Stimulated activated CD8-positive, alpha-beta memory T cell treated with anti-CD3 and anti-CD28 coated beads, Interleukin-7, amount 100 ng/mL, for 24 hours (primary cell): ENCODE measurements around the gene PRKCZ.

ENCODE experiments used
- DNase-seq: peaks from one replicate; pipeline ENCODE4 v3.0.0-alpha.2; 2020; ENCODE audit warnings: low read depth

PRKCZ gene

DNA sequence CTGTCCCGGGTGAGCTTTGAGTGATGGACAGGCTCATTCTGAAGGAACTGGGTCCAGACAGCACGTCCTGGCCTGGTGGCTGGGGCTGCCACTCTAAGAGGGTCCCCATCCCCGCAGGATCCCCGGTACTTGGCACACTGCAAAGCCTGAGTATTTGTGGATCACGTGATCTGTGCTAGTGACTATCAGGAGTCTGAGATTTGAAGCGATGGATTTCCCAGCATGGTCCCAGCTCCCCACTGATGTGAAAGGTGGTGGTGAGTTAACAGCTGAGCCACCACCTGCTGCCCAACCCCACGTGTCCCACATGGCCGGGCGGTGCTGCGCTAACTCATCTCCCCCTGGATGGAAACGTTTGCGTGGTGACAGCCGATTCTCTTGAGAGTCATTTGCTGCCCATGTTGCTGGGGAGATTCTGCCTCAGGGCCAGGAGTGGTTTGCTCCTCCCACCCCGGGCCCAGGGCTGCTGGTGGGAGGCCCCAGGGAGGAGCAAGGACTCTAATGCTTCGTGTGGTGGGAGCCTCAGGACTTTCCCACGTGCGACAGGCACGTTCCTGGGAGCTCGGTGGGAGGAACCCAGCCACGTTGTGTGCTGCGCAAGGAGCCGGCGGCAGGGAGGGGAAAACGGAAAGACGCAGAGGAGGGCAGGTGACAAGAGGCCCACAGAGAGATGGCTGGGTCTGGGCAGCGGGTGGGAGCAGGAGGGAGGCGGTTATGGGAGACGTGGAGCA is 129.2 kb downstream of the PRKCZ start:
- DNase-seq, result no peak

DNA sequence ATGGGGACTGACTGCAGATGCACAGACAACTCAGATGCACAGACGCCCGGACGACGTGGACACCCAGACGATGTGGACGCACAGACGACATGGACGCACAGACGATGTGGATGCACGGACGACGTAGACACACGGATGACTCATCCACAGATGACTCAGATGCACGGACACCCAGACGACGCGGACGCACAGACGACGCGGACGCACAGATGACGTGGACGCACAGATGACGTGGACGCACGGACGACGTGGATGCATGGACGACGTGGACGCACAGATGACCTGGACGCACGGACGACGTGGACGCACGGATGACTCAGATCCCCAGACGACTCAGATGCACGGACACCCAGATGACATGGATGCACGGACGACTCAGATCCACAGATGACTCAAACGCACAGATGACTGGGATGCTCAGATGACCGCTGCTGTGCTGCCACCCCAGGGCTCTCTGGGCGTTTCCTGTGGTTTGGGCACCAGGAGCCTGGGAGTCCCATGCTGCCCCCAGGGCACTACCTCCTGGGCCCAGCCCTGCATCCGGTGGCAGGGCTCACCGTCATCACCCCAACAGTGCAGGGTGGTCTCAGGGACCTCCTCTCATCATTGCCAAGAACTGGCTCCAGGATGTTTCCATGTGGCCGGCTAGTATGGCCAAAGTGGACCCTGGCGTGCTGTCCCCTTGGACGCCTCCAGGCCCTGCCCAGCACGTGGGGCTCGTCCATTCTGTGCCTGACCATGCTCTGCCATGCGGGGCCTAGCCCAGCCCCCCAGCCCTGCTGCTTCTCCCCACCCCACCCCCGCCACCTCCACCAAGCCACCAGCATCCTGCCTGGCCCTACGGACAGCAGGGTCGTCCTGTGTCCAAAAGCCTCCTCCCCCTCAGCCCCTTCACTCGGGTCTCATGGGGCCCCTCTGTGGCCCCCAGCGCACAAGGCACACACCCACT is 130.4 kb downstream of the PRKCZ start:
- no peak for DNase-seq

DNA sequence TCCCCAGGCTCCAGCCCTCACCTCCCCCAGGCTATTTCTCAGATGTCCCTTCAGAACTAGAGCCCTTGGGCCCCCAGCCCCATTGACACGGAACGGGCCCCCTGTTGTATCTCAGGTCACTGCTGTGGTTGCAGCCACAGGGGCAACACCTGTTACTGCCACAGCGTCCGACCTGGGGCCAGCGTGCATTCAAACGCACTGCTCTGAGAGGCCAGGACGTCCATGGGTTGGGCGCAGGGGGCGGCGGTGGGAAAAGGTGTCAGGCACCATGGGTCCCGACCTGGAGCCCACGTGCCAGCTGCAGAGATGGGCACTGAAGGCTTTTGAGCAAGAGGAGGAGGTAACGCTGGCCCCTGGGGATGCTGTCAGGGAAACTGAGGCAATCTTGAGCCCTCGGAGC is 131.1 kb downstream of the PRKCZ start:
- DNase-seq, result no peak

DNA sequence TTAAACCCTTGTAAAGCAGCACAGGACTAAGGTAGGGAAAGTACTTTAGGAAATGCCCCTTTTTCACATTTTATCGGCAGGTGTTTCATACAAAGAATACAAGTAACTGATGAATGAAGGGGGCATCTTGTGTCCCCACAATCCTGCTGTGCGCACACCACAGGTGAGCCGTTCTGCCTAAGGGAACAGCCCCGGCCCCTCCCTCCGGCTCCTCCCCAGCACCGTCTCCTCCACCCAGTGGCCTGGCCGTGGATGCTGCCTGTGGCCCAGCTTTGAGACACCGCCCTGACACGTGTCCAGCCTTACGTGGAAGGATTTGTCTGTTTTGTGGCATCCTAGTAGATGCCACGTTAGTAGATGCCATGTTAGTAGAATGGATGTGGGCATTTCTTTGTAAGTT is 131.5 kb downstream of the PRKCZ start:
- DNase-seq, result no peak

DNA sequence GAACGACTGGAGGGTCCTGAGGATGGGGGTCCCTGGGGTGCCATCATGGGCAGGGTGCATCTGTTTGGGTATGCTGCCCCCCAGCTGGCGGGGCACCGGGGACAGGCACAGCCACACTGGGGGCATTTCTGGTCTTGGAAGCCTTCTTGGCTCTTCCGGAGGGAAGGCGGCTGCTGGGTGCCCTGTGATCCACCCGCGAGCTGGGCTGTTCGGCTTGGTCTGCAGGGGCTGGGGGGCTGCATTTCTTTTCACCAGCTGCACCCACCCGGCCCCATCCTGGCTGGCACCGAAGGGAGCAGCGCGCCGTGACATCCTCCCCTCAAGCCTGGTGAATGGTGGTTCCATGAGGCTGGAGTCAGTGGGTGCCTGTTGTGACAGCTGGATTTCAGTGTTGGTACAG is 132.2 kb downstream of the PRKCZ start:
- no peak for DNase-seq

DNA sequence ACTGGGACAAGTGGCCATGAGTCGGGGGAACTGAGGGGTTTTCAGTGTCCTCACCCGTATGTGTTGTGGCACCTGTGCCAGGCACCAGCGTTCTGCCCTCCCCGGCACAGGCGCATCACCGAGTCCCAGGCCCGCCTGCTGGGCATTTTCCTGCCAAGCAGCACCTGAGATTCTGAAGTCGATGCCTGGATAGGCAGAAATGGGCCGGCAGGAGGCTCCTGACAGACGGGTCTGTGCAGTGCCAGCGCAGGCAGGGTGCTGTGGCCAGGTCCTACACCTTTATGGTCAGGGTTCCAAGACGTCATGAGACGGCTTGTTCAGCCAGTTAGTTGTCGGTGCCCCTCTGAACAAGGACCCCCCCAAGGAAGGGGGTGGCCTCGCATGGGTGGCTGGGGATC is 133.7 kb downstream of the PRKCZ start:
- DNase-seq, result no peak

DNA sequence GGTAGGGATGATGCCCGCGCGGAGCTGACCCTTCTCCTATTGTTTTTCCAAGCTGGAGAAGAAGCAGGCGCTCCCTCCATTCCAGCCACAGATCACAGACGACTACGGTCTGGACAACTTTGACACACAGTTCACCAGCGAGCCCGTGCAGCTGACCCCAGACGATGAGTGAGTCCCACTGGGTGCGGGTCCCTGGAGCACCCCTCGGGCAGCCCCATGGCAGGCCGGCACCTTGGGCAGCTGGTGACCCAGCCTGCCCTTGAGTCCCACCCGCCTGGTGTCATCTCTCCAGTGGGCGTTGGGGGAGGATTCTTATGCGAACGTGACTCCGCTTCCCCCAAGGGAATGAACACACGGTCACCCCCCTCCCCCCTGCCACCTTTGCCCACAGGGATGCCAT is 134.3 kb downstream of the PRKCZ start:
- no peak for DNase-seq

DNA sequence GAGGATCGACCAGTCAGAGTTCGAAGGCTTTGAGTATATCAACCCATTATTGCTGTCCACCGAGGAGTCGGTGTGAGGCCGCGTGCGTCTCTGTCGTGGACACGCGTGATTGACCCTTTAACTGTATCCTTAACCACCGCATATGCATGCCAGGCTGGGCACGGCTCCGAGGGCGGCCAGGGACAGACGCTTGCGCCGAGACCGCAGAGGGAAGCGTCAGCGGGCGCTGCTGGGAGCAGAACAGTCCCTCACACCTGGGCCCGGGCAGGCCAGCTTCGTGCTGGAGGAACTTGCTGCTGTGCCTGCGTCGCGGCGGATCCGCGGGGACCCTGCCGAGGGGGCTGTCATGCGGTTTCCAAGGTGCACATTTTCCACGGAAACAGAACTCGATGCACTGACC is 134.7 kb downstream of the PRKCZ start:
- DNase-seq, result no peak

DNA sequence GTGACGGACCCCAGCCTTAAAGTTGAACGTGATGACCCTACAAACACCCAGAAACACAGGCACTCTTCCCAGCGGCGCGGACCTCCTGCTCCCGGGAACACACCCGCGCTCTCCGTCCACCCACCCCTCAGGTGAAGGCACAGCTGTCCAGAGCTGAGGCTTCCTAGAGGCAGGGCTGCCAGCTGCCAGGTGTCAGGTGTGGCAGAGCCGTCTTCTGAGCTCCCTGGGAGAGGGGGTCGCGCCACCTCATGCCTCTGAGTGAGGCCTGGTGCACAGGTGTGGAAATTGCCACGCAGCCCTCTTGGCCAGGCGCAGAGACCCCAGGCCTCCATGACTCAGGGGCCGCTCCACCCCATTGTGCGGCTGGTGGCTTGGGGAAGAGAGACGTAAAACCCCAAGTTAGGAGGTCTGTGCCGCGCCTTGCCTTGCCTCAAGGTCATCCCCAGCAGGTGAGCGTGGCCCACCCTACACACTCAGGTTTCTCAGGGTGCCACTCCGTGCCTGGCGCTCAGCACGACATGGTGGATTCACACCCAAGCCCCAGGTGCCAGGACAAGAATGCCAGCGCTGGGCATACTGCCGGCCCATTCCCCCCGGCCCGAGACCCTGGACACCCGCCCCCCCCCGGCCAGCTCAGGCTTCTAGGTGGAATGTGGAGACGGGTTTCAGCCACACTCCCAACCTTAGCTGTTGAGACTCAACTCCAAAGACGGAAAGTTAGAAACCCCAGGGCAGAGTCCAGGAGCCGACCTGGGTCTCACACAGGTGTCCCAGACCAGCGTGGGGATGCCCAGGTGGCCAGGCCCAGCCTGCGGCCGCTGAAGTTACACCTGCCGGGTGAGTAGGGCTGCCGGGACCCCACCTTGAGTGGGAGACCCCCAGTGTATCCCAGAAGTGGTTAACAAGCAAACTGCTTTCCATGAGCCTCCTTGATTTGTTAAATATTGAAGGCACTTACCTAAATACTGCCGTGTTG is 136.0 kb downstream of the PRKCZ start:
- DNase-seq, result no peak

GRCh38 chr1:2186901-2187300 is 136.7 kb downstream of the PRKCZ start:
- DNase-seq, result no peak

DNA sequence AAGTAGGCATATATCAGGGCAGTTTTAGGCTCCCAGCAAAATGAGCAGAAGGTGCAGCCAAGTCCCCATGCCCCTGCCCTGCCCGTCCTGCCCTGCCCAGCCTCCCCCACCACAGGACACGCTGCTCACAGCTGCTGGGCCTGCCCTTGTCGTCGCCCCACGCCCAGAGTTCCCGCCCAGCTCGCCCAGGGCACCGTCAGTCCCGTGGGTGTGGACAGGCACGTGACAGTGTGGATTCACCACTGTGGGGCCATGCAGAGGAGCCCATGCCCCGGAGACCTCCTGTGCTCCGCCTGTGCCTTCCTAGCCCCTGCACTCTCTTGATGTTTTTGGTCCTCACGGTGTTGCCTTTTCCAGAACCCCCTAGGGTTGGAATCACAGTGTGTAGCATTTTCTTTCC is 137.4 kb downstream of the PRKCZ start:
- DNase-seq, result no peak

DNA sequence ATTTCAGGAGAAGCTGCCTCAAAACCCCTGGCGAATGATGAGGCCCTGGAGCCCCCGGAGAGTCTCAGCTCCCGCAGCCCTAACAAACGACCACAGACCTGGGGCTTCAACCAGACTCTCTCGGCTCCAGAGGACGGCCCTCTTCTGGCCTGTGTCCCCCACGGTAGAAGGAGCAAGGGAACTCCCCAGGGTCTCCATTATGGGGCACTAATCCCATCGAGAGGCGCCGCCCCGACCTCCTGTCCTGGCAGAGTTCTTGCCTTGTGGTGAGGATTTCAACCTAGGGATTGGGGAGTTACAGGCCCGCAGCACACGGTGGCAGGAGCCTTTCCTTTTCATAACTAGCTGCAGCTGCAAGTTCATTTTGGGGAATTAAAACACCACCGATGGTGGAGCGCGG is 138.1 kb downstream of the PRKCZ start:
- no peak for DNase-seq

- peak; percentile 80 for DNase-seq
These were observed 139.5 kb downstream of the PRKCZ start for GRCh38 chr1:2189459-2190425.

GRCh38 chr1:2190491-2190976 is 140.3 kb downstream of the PRKCZ start:
- no peak for DNase-seq

DNA sequence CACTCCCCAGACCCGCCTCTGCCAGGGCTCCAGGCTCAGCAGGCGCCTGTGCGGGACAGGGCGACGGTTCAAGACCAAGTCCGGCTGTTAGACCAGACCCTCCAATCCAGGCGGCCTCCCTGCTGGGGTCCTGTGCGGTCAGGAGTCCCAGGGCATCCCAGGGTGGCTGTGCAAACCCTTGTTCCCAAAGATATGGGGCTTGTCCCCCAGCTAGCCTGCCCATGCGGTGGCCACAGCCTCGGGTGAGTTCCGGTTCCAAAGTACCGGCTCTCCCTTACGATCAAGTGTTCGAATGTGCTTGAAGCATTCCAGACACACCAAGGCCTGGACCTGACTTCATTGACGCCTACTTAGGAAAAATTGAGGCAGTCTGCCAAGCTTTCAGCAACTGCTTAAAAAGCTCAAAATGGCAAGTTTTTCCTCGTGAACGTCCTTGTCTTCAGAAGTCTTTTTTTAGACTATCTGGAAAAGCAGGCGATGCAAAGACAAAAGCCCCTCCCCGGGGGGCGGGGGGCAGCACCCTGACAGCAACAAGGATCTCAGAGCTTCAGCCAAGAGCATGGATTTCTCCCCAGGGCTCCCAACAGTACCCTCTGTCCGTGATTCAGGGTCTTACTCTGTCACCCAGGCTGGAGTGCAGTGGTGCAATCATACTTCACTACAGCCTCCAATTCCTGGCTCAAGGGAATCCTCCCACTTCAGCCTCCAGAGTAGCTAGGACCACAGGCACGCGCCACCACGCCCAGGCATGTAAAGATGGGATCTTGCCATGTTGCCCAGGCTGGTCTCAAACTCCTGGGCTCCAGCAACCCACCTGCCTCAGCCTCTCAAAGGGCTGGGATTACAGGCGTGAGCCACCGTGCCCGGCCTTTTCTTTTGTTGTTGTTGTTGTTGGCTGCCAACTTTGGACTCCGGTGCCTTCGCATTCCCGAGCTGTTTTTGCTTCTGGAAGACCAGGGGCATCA is 142.1 kb downstream of the PRKCZ start:
- DNase-seq, result no peak

DNA sequence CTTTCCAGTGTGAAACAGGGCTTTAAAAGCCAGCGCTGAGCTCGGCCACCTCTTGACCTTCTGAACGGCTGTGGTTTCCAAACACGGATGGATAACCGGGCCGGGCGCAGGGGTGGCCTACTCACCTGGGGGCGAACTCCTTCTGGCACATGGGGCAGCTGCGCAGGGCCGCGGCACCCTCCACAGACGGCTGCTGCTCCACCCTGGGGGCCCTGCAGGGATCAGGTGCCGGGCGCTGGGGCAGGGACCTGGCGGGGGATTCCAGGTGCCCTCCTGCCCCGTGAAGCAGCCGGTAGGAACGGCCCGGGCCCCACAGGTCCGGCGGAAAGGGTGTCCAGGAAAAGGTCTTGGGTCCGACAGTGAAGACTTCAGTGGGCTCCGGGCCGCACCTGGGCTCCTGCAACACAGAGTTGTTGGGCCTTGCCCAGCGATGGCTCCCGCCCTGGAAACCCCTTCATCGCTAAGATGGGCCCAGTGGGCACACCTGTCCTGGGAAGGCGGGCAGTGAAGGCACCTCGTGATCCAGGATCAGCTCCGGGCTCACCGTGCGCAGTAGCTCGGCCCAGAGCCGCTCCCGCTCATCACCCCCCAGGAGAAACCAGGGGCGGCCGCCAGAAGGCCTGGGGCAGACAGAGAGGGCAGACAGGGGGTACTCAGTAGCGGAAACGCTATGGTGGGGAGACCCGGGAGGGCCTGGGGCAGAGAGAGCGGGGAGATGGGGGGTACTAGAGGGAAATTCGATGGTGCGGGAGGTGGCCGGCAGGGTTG is 143.5 kb downstream of the PRKCZ start:
- DNase-seq, result no peak

DNA sequence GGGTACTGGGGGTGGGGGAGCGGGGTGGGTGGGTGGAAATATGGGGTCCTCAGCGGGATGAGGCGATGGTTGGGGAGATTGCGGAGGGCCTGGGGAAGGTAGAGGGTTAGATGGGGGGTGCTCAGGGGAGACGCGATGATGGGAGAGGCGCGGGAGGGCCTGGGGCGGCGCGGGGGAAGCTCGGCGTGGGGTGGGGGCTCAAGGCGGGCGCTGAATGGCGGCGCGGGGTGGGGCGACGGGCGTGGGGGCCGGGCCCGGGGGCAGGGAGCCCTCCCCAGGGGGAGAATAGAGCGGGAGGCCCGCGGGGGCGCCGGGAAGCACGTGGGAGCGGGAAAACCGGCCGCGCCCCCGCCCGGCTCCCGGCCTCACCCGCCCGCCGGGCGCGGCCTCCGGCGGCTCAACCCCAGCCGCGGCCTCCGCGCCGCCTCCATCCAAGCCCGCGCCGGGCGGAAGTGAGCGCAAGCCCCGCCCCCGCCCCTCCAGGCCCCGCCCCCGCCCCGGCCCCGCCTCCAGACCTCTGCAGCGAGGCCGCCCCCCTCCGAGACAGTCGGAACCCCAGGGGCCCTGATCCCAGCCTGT is 144.2 kb downstream of the PRKCZ start, which contains the start of gene FAAP20:
Gene FAAP20 (minus strand): TSS at position 454 of the 579 bp plus-strand sequence. CDS start 23 bp downstream, at position 431.
- peak; percentile 37 for DNase-seq
